Astrocyte of the spinal cord (primary cell): ENCODE results near the gene CAPN13.

Source experiments
- DNase-seq: peaks from one replicate; pipeline ENCODE4 v3.0.0; 2011; ENCODE audit warnings: low read depth, low spot score
- H3K4me3 ChIP-seq: 2 replicates; pipeline ENCODE4 v1.5.1; 2011; ENCODE audit warnings: low read depth, mild to moderate bottlenecking, low read length, moderate library complexity
- CTCF ChIP-seq: IDR thresholded peaks from 2 replicates; pipeline ENCODE4 v1.5.1; 2012; ENCODE audit warnings: low read depth, mild to moderate bottlenecking, low read length, inconsistent platforms
- in situ Hi-C: cut with HindIII; loops from 2 replicates; pipeline ENCODE4 v1.10.0; 2017; ENCODE audit warnings: low sequenced_read_pairs

CAPN13 gene

GRCh38 chr2:30759481-30759880 lies 47.8 kb downstream of the CAPN13 start:
- no peak for DNase-seq
- no peak for TF ChIP-seq CTCF
- in situ Hi-C loops: no loop called here
- no peak overlapping the region for H3K4me3 ChIP-seq

- no peak for DNase-seq
- in situ Hi-C loops: no loop called here
These were observed 49.0 kb downstream of the CAPN13 start for GRCh38 chr2:30758191-30758651.

GRCh38 chr2:30757749-30758148 lies 49.5 kb downstream of the CAPN13 start:
- in situ Hi-C loops: no loop called here
- TF ChIP-seq CTCF: no peak
- no peak overlapping the region for H3K4me3 ChIP-seq
- no peak for DNase-seq

More at GRCh38 chr2:30758191-30758651, 49.0 kb downstream of the CAPN13 start:
- no peak for TF ChIP-seq CTCF
- H3K4me3 ChIP-seq: no peak overlapping the region

GRCh38 chr2:30756971-30757370 lies 50.3 kb downstream of the CAPN13 start:
- in situ Hi-C loops: no loop called here
- H3K4me3 ChIP-seq: no peak overlapping the region
- no peak for TF ChIP-seq CTCF
- no peak for DNase-seq

- H3K4me3 ChIP-seq: no peak overlapping the region
- no peak for TF ChIP-seq CTCF
- DNase-seq: no peak
- in situ Hi-C loops: no loop called here
These were observed 51.1 kb downstream of the CAPN13 start for GRCh38 chr2:30756051-30756719.

- TF ChIP-seq CTCF: no peak
- in situ Hi-C loops: no loop called here
- no peak overlapping the region for H3K4me3 ChIP-seq
- no peak for DNase-seq
These were observed 53.6 kb downstream of the CAPN13 start for GRCh38 chr2:30753630-30754029.

- no peak for DNase-seq
- in situ Hi-C loops: no loop called here
- TF ChIP-seq CTCF: no peak
- no peak overlapping the region for H3K4me3 ChIP-seq
These were observed 54.4 kb downstream of the CAPN13 start for GRCh38 chr2:30752811-30753210.
